KG1 (cell line): ENCODE data around the gene GOLGA6A.
"Not testable (repeated sequence)": the region's sequence is repeated elsewhere in the genome, so short reads cannot be mapped to it uniquely, and the experiment has no call there.

Experiments
- DNase-seq: peaks from one replicate; lab custom pipeline; 2025; lab: John Stamatoyannopoulos, UW

Gene GOLGA6A

DNA sequence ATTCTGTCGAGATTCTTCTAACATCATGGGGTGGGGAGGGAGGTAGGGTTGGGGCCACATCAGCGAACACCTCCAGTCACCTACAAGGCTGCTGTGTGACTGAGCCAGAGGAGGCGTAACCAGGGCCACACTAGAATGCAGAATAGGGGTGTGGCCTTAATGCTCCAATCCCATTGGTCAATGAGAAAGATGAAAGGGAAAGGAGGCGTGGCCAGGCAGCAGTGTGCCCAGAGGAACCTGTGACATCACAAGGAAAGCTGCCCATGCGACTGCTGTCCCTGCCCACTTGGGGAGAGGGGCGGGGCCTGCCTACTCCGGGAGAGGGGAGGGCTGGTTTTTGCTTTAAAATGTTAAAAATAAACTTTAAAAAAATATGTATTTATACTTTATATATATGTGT, at the start of gene GOLGA6A:
TSS of gene GOLGA6A (minus strand) at position 101 of the 400 bp plus-strand sequence. CDS start at position 60, 41 bp downstream.
- DNase-seq = not testable (repeated sequence)

DNA sequence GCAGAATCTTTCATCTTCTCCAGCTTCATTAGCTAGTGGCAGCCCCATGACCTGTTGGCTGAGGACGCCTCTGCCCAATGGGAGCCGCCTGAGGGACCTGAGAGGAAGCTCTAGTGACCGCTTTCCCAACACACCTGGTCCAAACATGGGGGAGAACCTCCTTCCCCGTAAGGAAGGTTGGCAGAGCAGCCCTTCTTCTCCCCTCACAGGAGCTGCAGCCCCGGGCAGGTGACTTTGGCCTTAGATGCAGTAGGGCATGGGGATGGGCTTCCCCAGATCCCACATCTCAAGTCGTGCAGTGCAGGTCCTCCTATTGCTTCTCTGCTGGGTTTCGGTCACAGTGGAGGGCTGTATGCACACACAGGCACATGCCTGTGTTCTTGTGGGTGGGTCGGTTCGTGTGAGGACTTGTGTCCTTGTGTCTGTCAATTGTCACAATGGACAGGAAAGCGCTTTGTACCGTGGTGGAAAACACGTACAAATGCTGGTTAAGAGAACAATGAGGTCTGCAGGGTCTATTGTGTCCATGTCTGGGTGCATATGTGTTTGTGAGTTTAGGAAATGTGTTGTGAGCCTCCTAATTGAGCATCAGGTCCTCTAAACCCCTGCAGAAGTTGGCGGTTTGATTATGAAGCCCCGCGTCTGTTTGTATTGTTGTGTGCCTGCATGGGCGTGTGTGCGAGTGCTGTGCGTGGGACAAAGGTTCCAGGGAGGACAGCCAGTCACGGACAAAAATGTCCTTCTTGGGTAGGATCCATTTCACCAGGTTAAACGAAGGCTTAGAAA, 49.5 kb upstream of the GOLGA6A start:
- no peak for DNase-seq

DNA sequence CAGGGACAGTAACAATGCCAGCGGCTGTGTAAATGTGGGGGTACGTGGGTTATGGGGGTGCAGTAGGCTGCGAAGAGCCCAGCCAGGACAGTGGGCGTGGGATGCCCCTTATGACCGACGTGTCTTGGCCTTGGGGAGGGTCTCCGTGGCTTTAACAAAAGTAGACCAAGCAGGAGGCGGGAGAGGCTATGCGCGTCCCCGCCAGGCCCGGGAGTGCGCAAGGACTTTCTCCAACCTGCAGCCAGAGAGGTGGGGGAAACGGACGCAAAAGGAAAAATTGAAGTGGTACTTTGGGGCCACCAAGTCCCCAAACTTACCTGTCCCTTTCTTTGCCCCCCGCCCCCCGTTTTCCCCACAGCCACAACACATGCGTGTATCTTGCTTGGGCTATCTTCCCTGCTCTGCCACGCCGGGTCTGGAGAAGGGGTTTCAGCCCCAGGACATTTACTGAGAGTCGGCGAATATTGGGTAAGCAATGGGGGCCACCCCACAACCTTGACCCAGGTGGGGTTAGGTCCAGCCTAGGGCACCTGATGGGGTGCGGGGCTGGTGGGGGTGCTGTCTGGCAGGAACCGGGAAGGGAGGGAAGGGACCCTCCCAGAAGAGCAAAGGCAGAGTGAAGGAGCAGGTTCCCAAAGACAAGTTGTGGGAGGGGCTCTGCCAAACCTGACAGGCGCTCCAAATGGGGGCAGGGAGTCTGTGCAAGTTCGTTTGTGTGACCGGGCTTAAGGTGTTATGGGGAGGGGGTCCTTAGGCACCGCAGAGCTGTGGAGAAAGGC, 48.7 kb upstream of the GOLGA6A start:
- no peak for DNase-seq

DNA sequence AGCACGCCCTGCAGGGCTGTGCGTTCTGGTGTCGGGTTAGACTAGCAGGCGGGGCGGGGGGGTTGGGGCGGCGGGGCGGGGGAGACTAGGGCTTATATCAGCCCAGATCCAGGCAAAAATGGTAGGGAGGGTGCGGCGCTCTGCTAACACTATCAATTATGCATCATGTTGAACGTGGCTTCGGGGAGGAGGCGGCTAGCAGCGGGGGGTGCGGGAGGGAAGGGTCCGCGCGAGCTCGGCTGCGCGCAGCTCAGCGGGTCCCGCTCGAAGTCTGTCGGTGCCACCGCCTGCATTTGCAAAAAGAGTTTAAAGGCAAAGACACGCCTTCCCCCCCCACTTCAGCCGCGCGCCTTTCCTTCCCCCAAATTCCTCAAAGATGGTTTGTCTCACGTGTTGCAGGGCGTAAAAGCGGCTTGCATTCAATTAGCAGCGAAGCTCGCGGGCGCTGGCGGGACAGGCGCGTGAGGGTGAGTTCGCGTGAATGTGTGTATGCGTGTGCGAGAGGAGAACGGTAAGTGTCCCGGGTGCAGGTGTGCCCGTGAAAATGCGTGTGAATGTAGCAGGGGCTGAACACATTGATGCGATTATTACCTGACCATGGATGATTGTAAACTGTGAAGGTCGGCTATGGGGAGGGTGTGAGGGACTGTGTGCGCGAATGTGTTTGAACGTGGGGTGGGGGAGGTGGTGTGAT, 48.0 kb upstream of the GOLGA6A start, which contains the start of gene ISLR2:
TSS of gene ISLR2 (plus strand) at position 432 of the 694 bp plus-strand sequence. CDS start 2,169 bp downstream, outside the sequence.
- DNase-seq = no peak

GRCh38 chr15:74129586-74130154, 47.3 kb upstream of the GOLGA6A start:
- no peak for DNase-seq

DNA sequence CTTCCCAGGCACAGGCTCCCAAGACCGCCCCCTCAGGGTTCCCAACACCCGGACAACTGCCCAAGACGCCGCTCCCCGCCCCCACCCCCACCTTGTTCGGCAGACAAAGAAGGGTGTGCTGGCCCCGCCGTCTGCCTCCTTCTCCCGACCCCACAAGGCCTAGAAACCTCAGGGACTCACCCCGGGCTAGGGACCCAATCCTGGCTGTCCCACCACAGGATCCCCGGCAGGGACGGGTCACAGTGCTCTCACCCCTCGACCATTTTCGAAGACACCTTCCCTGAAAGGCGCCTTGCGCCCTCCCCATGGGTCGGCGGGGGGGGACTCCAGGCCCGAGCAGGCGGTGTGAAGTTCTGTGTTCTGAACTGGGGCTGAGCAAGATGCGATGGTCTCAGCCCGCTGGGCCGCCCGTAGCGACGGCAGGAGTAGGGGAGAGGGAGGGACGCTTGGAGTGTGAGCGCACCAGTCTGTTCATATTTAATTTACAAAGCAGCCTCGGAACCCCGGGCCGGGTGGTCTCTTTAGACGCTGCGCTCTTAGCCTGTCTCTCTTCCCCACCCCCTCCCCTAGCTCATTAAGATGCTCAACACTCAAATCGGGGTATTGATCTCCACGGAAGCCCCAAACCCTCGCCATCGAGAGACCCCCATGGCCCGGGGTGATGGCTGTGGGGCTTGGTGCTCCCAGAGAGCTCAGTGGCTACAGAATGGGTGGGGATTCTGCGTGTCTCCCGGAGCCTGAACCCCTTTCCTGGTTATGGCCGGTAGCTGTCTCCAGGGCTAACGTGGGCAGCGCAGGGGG, 46.6 kb upstream of the GOLGA6A start:
- DNase-seq = no peak

DNA sequence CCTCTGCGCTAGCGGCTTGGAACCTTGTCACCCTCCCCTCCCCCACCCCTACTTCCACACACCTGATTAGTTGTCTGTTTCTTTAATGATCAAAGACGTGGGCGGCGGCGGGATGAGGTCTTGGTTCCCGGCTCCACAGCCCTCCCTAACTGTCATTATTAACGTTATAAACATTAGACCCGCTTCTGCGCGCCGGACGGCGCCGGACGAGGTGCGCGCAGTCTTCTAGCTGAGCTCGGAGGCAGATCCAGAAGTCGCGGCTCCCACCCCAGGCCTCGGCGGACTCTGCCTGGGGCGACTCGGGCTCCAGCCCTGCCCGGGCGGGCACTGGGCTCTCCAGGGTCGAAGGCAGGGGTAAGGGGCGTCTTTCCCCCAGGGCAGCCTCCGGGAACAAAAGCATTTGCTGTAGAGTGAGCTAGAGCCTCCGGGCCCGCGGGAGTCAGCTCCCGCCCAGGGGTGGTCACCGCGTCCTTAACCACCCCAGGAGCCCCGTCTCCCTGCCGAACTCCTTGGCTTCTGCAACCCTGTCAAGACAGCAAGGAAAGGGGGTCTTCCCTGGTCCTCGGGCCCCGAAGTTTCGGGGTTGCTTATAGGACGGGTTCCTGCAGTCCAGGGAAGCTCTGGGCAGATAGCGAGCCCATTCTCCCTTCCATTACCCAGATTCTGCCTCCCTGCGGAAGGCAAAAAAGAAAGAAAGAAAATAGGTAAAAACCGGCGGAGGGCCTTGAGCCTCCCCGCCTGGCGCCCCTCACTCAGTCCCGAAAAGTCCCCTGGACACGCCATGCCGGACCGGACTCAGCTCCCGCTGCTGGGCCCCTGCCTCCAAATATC, 45.8 kb upstream of the GOLGA6A start:
- DNase-seq = no peak

DNA sequence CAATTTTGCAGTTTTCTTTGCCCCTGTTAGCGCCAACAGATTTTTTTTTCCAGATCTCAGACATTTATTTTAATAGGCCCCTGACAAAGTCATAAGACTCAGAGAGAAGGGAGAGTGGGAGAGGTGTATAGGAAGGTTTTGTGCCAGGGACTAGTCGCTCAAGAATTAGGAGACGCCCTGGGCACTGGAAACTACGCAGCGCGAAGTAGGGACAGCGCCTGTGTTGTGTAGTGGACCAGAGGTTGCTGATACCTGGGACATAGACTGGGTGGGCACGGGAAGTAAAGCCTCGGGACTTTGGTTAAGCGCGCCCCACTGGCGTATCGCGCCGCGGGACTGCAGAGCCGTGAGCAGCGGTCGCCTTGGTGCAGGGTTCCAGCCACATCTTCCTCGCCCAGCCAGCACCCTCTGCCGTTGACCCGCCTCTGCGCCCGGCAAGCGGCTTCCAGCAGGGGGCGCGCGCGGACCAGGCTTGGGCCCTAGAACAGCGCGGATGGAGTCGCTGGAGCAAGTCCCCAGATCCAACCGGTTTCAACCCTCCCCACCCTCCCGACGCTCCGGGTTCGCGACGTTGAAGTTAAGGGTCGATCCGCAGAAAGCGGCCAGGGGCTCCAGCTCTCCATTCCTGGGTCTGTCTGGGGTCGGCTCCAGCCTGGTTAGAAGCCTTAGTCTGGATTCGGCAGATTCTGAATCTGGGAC, 45.1 kb upstream of the GOLGA6A start:
- peak; percentile 23 for DNase-seq

GRCh38 chr15:74124759-74125158, 42.4 kb upstream of the GOLGA6A start:
- DNase-seq = no peak

DNA sequence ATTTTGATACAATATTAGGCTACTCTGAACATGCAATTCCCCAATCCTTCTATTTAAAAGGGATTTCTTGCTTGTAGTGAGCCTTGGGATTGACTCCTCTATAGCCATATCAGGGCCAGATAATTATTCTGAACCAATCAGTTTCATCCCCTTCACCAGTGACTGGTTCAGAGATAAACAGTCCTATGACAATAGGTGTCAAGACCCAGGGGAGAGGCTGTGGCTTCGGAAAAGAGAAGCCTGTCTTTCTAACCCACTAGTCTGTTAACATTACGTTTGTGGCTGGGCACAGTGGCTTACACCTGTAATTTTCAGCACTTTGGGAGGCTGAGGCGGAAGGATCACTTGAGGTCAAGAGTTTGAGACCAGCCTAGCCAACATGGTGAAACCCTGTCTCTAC, 41.8 kb upstream of the GOLGA6A start:
- DNase-seq = no peak

DNA sequence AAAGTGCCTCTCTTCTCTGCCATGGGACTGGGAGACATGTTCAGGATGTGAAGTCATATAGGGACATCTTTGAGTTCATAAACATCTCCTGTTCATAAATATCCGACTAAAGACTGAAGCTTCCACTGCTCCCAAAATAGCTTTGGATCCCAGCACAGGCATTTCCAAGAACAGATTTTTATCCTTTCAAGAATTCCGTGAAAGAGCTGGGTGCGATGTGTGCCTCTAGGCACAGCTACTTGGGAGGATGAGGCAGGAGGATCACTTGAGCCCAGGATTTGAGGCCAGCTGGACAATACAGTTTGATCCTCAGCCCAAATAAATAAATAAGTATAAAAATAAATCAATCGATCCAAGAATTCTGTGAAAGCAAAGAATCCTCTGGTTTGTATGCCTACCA, 41.3 kb upstream of the GOLGA6A start:
- no peak for DNase-seq

- no peak for DNase-seq
Observed at GRCh38 chr15:74123131-74123429, 40.7 kb upstream of the GOLGA6A start.

DNA sequence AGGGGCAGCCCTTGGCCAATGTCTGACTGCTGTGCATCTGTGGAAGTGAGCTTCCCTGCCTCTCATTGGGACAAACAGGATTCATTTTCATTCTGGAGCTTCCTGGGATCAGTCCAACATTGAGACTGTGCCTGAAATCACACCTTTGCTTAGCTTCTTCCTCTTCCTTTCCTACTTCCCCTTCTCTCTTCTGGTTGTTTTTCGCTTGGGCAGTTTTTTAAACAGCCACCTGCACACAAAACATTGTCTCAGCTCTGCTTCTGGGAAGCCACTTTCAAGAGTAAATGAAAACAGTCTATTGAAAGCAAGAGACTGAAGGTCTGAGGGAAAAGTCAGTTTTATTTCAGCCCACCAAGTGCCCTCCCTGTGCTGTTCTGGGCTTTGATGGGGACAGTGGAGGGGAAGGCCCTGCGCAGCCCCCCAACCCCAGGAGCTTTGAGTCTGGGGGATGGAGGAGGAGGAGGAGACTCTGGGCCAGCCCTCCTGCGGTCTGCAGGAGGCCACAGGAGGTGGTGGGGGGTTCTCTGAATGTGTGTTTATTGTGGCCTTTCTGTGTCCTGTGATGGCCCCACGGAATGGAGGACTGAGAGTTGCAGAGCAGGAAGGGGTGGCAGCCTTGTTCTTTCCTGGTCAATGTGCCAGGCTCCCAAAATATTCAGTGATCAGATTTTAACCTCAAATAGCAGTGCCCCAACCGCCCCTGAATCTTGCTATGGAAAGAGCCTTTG, 40.2 kb upstream of the GOLGA6A start:
- no peak for DNase-seq

- no peak for DNase-seq
Observed at GRCh38 chr15:74121858-74122257, 39.5 kb upstream of the GOLGA6A start.

GRCh38 chr15:74121039-74121438, 38.7 kb upstream of the GOLGA6A start:
- no peak for DNase-seq

- no peak for DNase-seq
Observed at GRCh38 chr15:74120426-74120825, 38.1 kb upstream of the GOLGA6A start.

- DNase-seq = no peak
Observed at GRCh38 chr15:74109713-74110112, 27.4 kb upstream of the GOLGA6A start.

DNA sequence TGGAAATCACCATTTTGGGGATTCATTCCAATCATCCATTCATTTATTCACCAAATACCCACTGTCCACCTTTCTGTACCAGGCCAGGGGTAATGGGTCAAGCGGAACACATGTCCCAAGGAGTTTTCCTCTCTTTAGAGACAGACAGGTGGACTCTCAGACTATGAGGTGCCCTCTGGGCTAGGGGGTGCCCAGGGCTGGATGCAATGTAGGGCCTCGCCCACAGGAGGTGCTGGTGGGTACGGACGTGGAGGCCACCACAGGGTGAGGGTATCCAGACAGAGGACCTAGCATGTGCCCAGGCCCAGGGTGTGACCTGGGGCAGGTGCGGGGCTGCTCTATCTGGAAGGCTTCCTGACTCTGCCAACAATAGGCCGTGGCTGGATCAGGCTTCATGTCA, 26.3 kb upstream of the GOLGA6A start:
- not testable (repeated sequence) for DNase-seq

DNA sequence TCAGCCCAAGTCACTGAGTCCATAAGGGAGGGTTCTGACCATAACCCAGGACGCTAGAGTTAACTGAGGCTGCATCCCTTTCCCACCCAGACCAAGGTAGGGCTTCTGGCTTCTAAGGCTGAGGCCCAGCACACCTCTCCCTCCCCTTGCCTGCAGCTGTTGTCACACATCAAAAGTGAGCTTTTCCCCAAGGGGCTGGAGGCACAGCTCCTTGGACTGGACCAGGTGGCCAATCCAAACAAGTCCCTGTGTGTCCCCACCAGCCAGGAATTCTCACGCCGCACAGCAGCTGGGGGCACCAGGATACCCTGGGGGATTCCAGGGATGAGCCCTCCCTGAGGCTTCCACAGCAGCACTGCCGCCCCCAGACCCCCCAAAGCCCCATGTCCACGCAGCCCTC, 25.8 kb upstream of the GOLGA6A start:
- no peak for DNase-seq
